ENCODE results near the gene TNNI3K. TPM values are rescaled to one million over a fixed set of nuclear protein-coding genes. Genes with fewer than 3 reads are reported as not detected.
A peak's percentile ranks its signal among the peaks of the same experiment; 100 is the strongest.

TNNI3K gene
- total RNA-seq, 1 experiment from 2014 or later, result not detected

DNA sequence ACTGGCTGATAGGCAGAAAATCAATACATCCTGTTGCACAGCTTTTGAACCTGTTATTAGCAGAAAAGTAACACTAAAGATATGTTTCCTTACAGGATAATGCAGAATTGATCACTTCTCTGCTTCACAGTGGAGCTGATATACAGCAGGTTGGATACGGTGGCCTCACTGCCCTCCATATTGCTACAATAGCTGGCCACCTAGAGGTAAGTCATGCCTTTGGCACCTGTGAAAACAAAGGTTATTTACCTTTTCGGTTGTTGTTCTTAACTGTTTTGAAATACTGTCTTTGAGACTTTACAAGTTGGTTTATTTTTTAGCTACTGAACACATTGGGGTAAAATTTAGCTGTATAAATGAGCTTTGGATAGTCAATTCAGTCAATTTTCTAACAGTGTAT is 36.3 kb downstream of the TNNI3K start:
- H3T11ph ChIP-seq (ENCODE audit: low read length), result no peak overlapping the region
- DNase-seq, result no peak
- no peak overlapping the region for H4K8ac ChIP-seq (replicated peaks; ENCODE audit: insufficient read length, low read depth, low read length)
- H3K23ac ChIP-seq (ENCODE audit: insufficient read length, low read depth, low read length), result no peak overlapping the region
- H4K5ac ChIP-seq (ENCODE audit: insufficient read length, low read depth, low read length), result no peak overlapping the region
- TF ChIP-seq, protein P1, sequence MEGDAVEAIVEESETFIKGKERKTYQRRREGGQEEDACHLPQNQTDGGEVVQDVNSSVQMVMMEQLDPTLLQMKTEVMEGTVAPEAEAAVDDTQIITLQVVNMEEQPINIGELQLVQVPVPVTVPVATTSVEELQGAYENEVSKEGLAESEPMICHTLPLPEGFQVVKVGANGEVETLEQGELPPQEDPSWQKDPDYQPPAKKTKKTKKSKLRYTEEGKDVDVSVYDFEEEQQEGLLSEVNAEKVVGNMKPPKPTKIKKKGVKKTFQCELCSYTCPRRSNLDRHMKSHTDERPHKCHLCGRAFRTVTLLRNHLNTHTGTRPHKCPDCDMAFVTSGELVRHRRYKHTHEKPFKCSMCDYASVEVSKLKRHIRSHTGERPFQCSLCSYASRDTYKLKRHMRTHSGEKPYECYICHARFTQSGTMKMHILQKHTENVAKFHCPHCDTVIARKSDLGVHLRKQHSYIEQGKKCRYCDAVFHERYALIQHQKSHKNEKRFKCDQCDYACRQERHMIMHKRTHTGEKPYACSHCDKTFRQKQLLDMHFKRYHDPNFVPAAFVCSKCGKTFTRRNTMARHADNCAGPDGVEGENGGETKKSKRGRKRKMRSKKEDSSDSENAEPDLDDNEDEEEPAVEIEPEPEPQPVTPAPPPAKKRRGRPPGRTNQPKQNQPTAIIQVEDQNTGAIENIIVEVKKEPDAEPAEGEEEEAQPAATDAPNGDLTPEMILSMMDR (conservative IDR thresholded peaks at IDR 0.05), result peak; percentile 58; the same call in 2 of the 3 replicates
- no peak overlapping the region for H3K56ac ChIP-seq (ENCODE audit: insufficient read length, low read depth, low read length)
- H4K91ac ChIP-seq (ENCODE audit: insufficient read length, low read depth, low read length), result no peak overlapping the region
- no peak overlapping the region for H3K27ac ChIP-seq (ENCODE audit: insufficient read length, low read depth, low read length)
- no peak overlapping the region for H3K18ac ChIP-seq (ENCODE audit: insufficient read length, low read depth, low read length)
- no peaks in the 10 kb centered on the region for H3K79me2 ChIP-seq (ENCODE audit: insufficient read depth, low read length)
- H3K4me3 Mint-ChIP-seq, result no peak overlapping the region
- H3K4me1 ChIP-seq (ENCODE audit: insufficient read depth, low read length), result no peaks in the 10 kb centered on the region
- no peak overlapping the region for H2BK12ac ChIP-seq (ENCODE audit: insufficient read length, low read depth, low read length)
- H2BK20ac ChIP-seq (ENCODE audit: low read depth, low read length, poor library complexity, severe bottlenecking), result no peak overlapping the region
- no peaks in the 10 kb centered on the region for H3K9me3 ChIP-seq (ENCODE audit: control insufficient read depth, low read depth, low read length)
- H2BK15ac ChIP-seq (ENCODE audit: low read depth, low read length), result no peak overlapping the region
- no peak overlapping the region; a peak in 1 of 7 replicates for H3K27ac Mint-ChIP-seq
- no peak overlapping the region for H3K9ac ChIP-seq (ENCODE audit: extremely low read depth, insufficient read length, low read length)
- no peaks in the 10 kb centered on the region for H4K20me1 ChIP-seq (ENCODE audit: control insufficient read depth, insufficient read depth, insufficient read length)
- no peaks in the 10 kb centered on the region for H3K23me2 ChIP-seq (ENCODE audit: insufficient read length, low read depth, low read length, poor library complexity, severe bottlenecking)
- WGBS (ENCODE audit: extremely low coverage, insufficient read length, low lambda C conversion rate), result no CpG with 5 or more reads among the region's 2 CpGs
- H3K4me1 Mint-ChIP-seq, result no peaks in the 10 kb centered on the region
- H3K14ac ChIP-seq (ENCODE audit: insufficient read depth, low read length), result no peak overlapping the region
- H2BK5ac ChIP-seq (ENCODE audit: insufficient read length, low read length), result no peak overlapping the region
- H2AK5ac ChIP-seq (ENCODE audit: insufficient read length, low read length), result no peak overlapping the region
- H3K9me3 Mint-ChIP-seq, result no peaks in the 10 kb centered on the region
- H3K27me3 ChIP-seq (ENCODE audit: insufficient read depth, low read length), result no peaks in the 10 kb centered on the region
- no peaks in the 10 kb centered on the region for H3K79me1 ChIP-seq (ENCODE audit: insufficient read depth, low read depth, low read length, poor library complexity, severe bottlenecking)
- no peaks in the 10 kb centered on the region for H3K36me3 Mint-ChIP-seq (ENCODE audit: insufficient read depth in 1 of 3, low read depth in 3 of 3)
- H3K4me2 ChIP-seq (ENCODE audit: insufficient read depth, insufficient read length, low read length), result no peak overlapping the region
- H2BK120ac ChIP-seq (ENCODE audit: low read depth, low read length, poor library complexity, severe bottlenecking), result no peak overlapping the region
- H2AFZ ChIP-seq (ENCODE audit: low read length), result no peak overlapping the region
- no peak overlapping the region for H3K4ac ChIP-seq (ENCODE audit: low read depth, low read length)
- H3K27me3 Mint-ChIP-seq (ENCODE audit: low read depth), result no peaks in the 10 kb centered on the region; the same call in 1 of the 2 replicates
